Measurements from ENCODE around the gene MMP28.

The MMP28 gene

GRCh38 chr17:35723735-35724134, 71.7 kb downstream of the MMP28 start:
- no peak for DNase-seq

GRCh38 chr17:35717475-35717874, 78.0 kb downstream of the MMP28 start:
- DNase-seq: no peak

- DNase-seq: no peak
Observed at GRCh38 chr17:35716897-35717465, 78.5 kb downstream of the MMP28 start.

GRCh38 chr17:35716173-35716572, 79.3 kb downstream of the MMP28 start:
- no peak for DNase-seq
